Hepatocyte (in vitro differentiated cells): ENCODE data around the gene YBEY. TPM values are rescaled to one million over a fixed set of nuclear protein-coding genes. Genes with fewer than 3 reads are reported as not detected.

Experiments
- DNase-seq: peaks from one replicate; pipeline ENCODE4 v3.0.0-alpha.2; 2016; ENCODE audit warnings: low spot score
- H2AFZ ChIP-seq: fragments of 200-600 bp; sonication (generic); 2 replicates; pipeline ENCODE4 v1.6.0; 2016; ENCODE audit warnings: antibody characterized with exemption, mild to moderate bottlenecking
- H3K27ac ChIP-seq: fragments of 200-600 bp; sonication (generic); 2 replicates; pipeline ENCODE4 v1.5.1; 2016; ENCODE audit warnings: mild to moderate bottlenecking
- H3K27me3 ChIP-seq: fragments of 200-600 bp; sonication (generic); 2 replicates; pipeline ENCODE4 v1.6.1; 2016
- H3K36me3 ChIP-seq: fragments of 200-600 bp; sonication (generic); replicated peaks from 2 replicates; pipeline ENCODE4 v1.5.1; 2016; ENCODE audit warnings: low read depth; ENCODE audit not compliant: insufficient read depth
- H3K4me1 ChIP-seq: fragments of 200-600 bp; sonication (generic); 2 replicates; pipeline ENCODE4 v1.5.1; 2016; ENCODE audit warnings: mild to moderate bottlenecking, moderate library complexity; ENCODE audit not compliant: insufficient read depth
- H3K4me2 ChIP-seq: fragments of 200-600 bp; sonication (generic); 2 replicates; pipeline ENCODE4 v1.6.0; 2016
- H3K4me3 ChIP-seq: fragments of 200-600 bp; sonication (generic); 2 replicates; pipeline ENCODE4 v1.5.1; 2016; ENCODE audit warnings: mild to moderate bottlenecking
- H3K79me2 ChIP-seq: fragments of 200-600 bp; sonication (generic); 2 replicates; pipeline ENCODE4 v1.6.0; 2017; ENCODE audit warnings: mild to moderate bottlenecking
- H3K9me2 ChIP-seq: fragments of 200-600 bp; sonication (generic); replicated peaks from 2 replicates; pipeline ENCODE4 v1.6.0; 2017; ENCODE audit warnings: mild to moderate bottlenecking; ENCODE audit not compliant: insufficient read depth
- H3K9me3 ChIP-seq: fragments of 200-600 bp; sonication (generic); 2 replicates; pipeline ENCODE4 v1.5.1; 2016; ENCODE audit warnings: low read depth, mild to moderate bottlenecking
- H4K20me1 ChIP-seq: fragments of 200-600 bp; sonication (generic); 2 replicates; pipeline ENCODE4 v1.6.0; 2016; ENCODE audit warnings: mild to moderate bottlenecking; ENCODE audit not compliant: insufficient read depth, poor library complexity, severe bottlenecking
- CTCF ChIP-seq: fragments of 200-600 bp; sonication (generic); IDR thresholded peaks from 2 replicates; pipeline ENCODE4 v1.5.1; 2016; ENCODE audit warnings: antibody characterized with exemption, mild to moderate bottlenecking; ENCODE audit not compliant: poor library complexity
- EZH2 ChIP-seq: fragments of 200-600 bp; sonication (generic); IDR thresholded peaks from 2 replicates; pipeline ENCODE4 v1.6.1; 2016; ENCODE audit warnings: antibody characterized with exemption, mild to moderate bottlenecking, borderline replicate concordance
- EZH2phosphoT487 ChIP-seq: fragments of 200-600 bp; sonication (generic); IDR thresholded peaks from one replicate; pipeline ENCODE4 v1.6.1; 2018; ENCODE audit warnings: antibody characterized with exemption, mild to moderate bottlenecking, low read depth, moderate library complexity; ENCODE audit not compliant: unreplicated experiment, severe bottlenecking
- WGBS: methylation state at CpG from one replicate; pipeline ENCODE4 v1.1.6; 2016; ENCODE audit warnings: low lambda C conversion rate; ENCODE audit errors: missing lambda C conversion rate; 5-methylcytosine and 5-hydroxymethylcytosine counted together
- polyA plus RNA-seq: library from polyadenylated mRNA; unstranded; fragments of >200 nt; fragmentation: Nextera tagmentation; extraction: Ambion mirVana; gene quantifications from 2 replicates; pipeline ENCODE4 v1.2.1, GENCODE V29; 2016
- total RNA-seq: library from RNA; depleted of rRNA; stranded (reverse); fragments of >200 nt; gene quantifications from 2 replicates; pipeline ENCODE4 v1.2.3, GENCODE V29; 2014

The YBEY gene
- total and polyA plus RNA-seq, 2 experiments from 2014 or later: 13.9 to 25.4 TPM

- no peaks in the 10 kb centered on the region for H3K36me3 ChIP-seq
- no peak overlapping the region for H2AFZ ChIP-seq
- no peaks in the 10 kb centered on the region for H3K27me3 ChIP-seq
- H3K9me2 ChIP-seq: no peaks in the 10 kb centered on the region
- WGBS: 100% methylated on average over 3 of the region's 3 CpGs
- H4K20me1 ChIP-seq: no peaks in the 10 kb centered on the region
- H3K4me3 ChIP-seq: no peak overlapping the region
- no peak for TF ChIP-seq EZH2
- TF ChIP-seq CTCF: no peak
- TF ChIP-seq EZH2phosphoT487: no peak
- no peak overlapping the region for H3K4me2 ChIP-seq
- no peaks in the 10 kb centered on the region for H3K79me2 ChIP-seq
- H3K27ac ChIP-seq: no peak overlapping the region
- no peaks in the 10 kb centered on the region for H3K4me1 ChIP-seq
- no peak for DNase-seq
- H3K9me3 ChIP-seq: no peaks in the 10 kb centered on the region
Measured at GRCh38 chr21:46245213-46245915, 40.8 kb upstream of the YBEY start.

- H3K4me1 ChIP-seq: no peaks in the 10 kb centered on the region
- no peaks in the 10 kb centered on the region for H3K27me3 ChIP-seq
- no peak overlapping the region for H3K4me2 ChIP-seq
- no peaks in the 10 kb centered on the region for H3K36me3 ChIP-seq
- no peaks in the 10 kb centered on the region for H3K9me3 ChIP-seq
- WGBS: 92% methylated on average over 6 of the region's 6 CpGs
- no peak for DNase-seq
- no peak overlapping the region for H3K4me3 ChIP-seq
- TF ChIP-seq EZH2: no peak
- no peaks in the 10 kb centered on the region for H3K79me2 ChIP-seq
- no peak overlapping the region for H3K27ac ChIP-seq
- no peaks in the 10 kb centered on the region for H4K20me1 ChIP-seq
- H3K9me2 ChIP-seq: no peaks in the 10 kb centered on the region
- no peak overlapping the region for H2AFZ ChIP-seq
Measured at GRCh38 chr21:46246345-46246744, 39.8 kb upstream of the YBEY start.

- no peaks in the 10 kb centered on the region for H4K20me1 ChIP-seq
- DNase-seq: no peak
- no peaks in the 10 kb centered on the region for H3K9me3 ChIP-seq
- H3K79me2 ChIP-seq: no peaks in the 10 kb centered on the region
- no peak overlapping the region for H3K27ac ChIP-seq
- H3K36me3 ChIP-seq: no peaks in the 10 kb centered on the region
- H3K4me2 ChIP-seq: no peak overlapping the region
- no peak overlapping the region for H3K4me3 ChIP-seq
- no peaks in the 10 kb centered on the region for H3K27me3 ChIP-seq
- TF ChIP-seq EZH2 (no peak), CTCF (no peak), EZH2phosphoT487 (no peak)
- H3K4me1 ChIP-seq: no peaks in the 10 kb centered on the region
- H2AFZ ChIP-seq: no peak overlapping the region
- H3K9me2 ChIP-seq: no peaks in the 10 kb centered on the region
- 100% methylated on average over 3 of the region's 3 CpGs for WGBS
Measured at GRCh38 chr21:46247699-46248421, 38.3 kb upstream of the YBEY start.

- no peak overlapping the region for H2AFZ ChIP-seq
- H3K9me3 ChIP-seq: no peaks in the 10 kb centered on the region
- H3K27ac ChIP-seq: no peak overlapping the region
- WGBS: 96% methylated on average over 1 of the region's 1 CpG
- no peaks in the 10 kb centered on the region for H3K79me2 ChIP-seq
- no peaks in the 10 kb centered on the region for H3K36me3 ChIP-seq
- no peak overlapping the region for H3K4me3 ChIP-seq
- no peaks in the 10 kb centered on the region for H4K20me1 ChIP-seq
- no peak for DNase-seq
- H3K4me2 ChIP-seq: no peak overlapping the region
- H3K27me3 ChIP-seq: no peaks in the 10 kb centered on the region
- no peaks in the 10 kb centered on the region for H3K4me1 ChIP-seq
- TF ChIP-seq EZH2 (no peak), CTCF (no peak), EZH2phosphoT487 (no peak)
- H3K9me2 ChIP-seq: no peaks in the 10 kb centered on the region
Measured at GRCh38 chr21:46248422-46248782, 37.7 kb upstream of the YBEY start.
